GM12874 (cell line): ENCODE results near the gene STUM.

Experiments used
- CTCF ChIP-seq: IDR thresholded peaks from 2 replicates; pipeline ENCODE4 v1.5.1; 2011; ENCODE audit warnings: low read depth, mild to moderate bottlenecking, control low read depth, low read length, moderate library complexity; ENCODE audit not compliant: insufficient read depth

Gene STUM

GRCh38 chr1:226619031-226619430 lies 70.5 kb downstream of the STUM start:
- no peak for TF ChIP-seq CTCF

GRCh38 chr1:226622012-226622411 lies 73.4 kb downstream of the STUM start:
- no peak for TF ChIP-seq CTCF

GRCh38 chr1:226624526-226624925 lies 76.0 kb downstream of the STUM start:
- TF ChIP-seq CTCF = no peak

- no peak for TF ChIP-seq CTCF
Observed at GRCh38 chr1:226625326-226625725, 76.8 kb downstream of the STUM start.

- TF ChIP-seq CTCF = no peak
Observed at GRCh38 chr1:226625832-226626576, 77.4 kb downstream of the STUM start.

GRCh38 chr1:226626577-226626956 lies 78.0 kb downstream of the STUM start:
- TF ChIP-seq CTCF = peak; percentile 93

GRCh38 chr1:226627050-226627755 lies 78.6 kb downstream of the STUM start:
- TF ChIP-seq CTCF = no peak
